ENCODE data around the gene LRIT1.
"Not testable (repeated sequence)": the region's sequence is repeated elsewhere in the genome, so short reads cannot be mapped to it uniquely, and the experiment has no call there.

Gene LRIT1, protein sequence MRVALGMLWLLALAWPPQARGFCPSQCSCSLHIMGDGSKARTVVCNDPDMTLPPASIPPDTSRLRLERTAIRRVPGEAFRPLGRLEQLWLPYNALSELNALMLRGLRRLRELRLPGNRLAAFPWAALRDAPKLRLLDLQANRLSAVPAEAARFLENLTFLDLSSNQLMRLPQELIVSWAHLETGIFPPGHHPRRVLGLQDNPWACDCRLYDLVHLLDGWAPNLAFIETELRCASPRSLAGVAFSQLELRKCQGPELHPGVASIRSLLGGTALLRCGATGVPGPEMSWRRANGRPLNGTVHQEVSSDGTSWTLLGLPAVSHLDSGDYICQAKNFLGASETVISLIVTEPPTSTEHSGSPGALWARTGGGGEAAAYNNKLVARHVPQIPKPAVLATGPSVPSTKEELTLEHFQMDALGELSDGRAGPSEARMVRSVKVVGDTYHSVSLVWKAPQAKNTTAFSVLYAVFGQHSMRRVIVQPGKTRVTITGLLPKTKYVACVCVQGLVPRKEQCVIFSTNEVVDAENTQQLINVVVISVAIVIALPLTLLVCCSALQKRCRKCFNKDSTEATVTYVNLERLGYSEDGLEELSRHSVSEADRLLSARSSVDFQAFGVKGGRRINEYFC

DNA sequence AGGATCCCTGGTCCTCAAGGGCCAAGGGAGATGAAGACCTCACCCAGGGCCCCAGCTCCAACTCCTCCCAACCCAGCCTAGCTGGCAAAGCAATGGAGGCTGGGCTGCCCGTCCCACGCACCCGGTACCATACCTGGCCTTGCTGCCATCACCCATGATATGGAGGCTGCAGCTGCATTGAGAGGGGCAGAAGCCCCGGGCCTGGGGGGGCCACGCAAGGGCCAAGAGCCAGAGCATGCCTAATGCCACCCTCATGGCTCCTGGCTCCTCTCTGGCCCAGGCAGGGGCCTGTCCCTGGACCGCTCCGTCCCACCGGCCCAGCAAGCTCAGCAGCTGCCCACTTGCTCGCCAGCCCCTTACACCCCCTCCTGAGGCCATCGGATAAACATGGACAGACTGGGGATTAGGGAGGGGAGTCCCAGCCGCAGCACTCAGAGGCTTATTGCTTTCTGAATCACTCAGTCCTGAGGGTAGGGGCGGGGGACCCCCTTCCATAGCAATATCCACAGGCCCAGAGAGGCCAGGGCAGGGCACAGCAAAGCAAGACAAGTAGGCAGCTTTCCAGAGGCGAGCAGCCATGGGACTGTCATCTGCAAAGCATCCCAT lies at the start of gene LRIT1:
TSS of gene LRIT1 (minus strand) at position 362 of the 606 bp plus-strand sequence. CDS start at position 255, 107 bp downstream.
- DNase-seq: no peak

DNA sequence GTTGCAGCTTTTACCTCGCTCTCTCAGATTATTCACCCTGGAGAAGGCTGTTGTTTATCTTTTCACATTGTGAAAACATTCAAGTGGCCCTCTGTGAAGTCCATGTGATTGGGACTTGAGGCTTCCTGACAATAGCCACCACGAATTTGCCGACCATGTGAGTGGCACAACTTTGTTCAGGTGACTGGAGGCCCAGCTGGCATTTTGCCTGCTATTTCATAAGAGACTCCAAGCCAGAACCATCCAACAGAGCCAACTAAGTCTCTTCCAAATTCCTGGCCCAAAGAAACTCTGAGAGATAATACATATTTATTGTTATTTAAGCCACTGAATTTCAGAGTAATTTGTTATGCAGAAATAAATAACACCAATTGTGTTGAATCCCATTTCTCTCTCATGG lies 48.9 kb upstream of the LRIT1 start:
- DNase-seq: no peak

DNA sequence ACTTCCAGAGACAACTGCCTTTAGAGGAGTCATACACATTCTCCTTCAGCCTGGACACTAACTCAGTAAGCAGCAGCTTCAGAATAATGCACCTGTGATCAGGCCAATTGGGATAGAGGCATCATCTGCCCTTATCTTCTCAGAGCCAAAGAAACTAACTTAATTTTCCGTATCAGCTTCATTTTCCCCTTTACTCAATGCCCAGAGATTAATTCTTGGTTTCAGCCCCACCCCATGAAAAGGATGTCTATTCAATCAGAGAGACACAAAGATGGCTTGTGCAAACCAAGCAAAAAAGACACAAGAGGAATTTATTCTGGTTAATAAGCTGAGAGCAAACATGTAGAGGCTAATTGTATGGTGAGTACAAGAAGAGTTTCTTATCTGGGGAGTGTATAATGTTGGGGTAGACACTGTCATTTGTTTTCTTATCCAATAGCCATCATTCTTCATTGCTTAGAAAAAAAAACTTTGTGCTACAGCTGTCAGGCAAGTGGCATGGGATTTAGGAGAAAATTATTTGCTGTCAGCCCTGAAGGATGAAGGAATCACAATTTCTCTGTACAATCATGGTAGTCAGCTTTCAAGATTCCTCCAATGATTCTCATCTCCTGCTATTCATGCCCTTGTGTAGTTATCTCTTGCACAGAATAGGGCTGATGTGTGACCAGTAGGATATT lies 48.3 kb upstream of the LRIT1 start:
- no peak for DNase-seq

DNA sequence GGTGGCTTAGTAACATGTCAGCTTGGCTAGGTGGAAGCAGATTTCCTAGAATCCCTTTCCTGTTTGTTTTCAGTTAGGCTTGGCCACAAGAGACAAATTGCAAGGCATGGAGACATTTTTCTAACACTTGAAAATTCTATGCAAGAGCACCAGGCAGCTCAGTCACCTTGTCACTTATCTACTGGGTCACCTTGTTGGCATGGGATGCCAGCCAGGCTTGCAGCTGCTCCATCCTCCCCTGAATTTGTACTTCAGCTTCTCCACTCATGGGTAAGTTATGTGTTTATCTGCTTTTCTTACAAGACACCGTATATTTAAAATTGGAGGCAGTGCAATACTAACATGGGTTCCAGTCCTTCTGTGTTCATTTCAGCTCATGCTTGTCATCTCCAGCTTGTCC lies 46.8 kb upstream of the LRIT1 start:
- DNase-seq: no peak

DNA sequence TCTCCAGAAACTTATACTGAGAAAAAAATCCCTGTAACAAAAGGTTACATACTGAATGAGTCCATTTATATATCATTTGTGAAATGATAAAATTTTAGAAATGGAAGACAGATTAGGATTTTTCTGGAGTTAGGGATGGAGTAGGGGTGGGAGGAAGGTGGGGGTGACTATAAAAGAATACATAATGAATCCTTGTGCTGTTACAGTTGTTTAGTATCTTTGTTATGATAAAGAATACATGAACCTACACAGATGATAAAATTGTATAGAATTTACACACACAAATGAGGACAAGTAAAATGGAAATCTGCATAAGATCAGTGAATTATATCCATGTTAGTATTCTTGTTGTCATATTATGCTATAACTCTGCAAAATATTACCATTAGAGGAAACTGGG lies 45.3 kb upstream of the LRIT1 start:
- DNase-seq: no peak

DNA sequence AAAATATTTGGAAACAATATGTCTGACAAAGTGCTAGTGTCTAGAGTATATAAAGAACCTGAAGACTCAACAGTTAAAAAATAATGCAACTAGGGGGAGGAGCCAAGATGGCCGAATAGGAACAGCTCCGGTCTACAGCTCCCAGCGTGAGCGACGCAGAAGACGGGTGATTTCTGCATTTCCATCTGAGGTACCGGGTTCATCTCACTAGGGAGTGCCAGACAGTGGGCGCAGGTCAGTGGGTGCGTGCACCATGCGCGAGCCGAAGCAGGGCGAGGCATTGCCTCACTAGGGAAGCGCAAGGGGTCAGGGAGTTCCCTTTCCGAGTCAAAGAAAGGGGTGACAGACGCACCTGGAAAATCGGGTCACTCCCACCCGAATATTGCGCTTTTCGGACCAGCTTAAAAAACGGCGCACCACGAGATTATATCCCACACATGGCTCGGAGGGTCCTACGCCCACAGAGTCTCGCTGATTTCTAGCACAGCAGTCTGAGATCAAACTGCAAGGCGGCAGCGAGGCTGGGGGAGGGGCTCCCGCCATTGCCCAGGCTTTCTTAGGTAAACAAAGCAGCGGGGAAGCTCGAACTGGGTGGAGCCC lies 38.6 kb upstream of the LRIT1 start:
- DNase-seq: not testable (repeated sequence)

DNA sequence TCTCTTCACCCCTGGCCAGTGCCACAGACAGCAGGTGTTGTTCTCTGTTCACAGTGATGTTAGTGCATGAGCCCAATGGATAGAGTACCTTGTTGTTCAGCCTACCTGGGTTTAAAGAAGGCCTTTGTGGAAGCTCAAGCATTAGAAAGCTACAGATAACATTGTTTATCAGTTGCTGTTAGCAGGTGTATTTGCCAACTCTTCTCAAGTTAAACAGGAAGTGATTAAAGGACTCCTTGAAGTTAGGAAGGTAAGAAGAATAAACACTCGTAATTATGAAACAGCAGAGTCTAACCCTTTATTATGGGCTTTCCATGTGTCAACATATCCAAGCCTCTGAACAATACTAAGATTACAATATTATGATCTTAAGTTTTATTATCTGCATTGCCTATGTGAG lies 29.4 kb upstream of the LRIT1 start:
- DNase-seq: peak; percentile 55

DNA sequence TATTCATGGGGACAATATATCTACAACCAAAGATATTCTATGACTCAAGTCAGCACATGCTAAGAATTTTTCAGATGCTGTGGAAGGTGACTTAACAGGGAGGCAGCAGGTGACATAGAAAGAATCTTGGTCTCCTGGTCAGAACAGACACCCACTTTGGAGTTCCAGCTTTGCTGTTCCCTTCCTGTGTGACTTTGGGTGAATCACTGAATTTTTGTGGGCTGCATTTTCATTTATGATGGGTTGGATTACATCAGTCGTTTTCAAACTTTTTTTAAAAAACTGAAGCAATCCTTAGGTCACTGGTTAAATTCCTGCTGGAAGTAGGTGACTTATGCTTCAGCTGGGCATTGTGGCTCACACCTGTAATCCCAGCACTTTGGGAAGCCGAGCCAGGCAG lies 28.4 kb upstream of the LRIT1 start:
- DNase-seq: no peak

DNA sequence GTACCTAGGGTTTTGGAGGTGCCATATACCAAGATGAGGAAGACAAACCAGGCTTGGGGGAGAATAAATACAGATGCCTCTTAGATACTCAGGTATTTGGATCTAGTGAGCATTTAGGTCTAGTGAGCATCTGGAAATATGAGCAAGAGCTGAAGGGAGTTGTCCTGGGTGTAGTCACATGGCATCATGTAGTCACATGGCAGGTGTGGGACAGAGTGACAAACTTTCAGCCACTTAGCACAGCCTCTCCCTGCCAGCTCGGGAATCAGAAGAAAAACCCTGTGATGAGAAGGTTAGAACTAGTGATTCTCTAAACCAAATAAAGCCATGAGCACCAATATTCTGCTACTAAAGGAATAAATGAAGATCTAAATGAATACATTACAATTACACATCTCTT lies 27.8 kb upstream of the LRIT1 start:
- no peak for DNase-seq

DNA sequence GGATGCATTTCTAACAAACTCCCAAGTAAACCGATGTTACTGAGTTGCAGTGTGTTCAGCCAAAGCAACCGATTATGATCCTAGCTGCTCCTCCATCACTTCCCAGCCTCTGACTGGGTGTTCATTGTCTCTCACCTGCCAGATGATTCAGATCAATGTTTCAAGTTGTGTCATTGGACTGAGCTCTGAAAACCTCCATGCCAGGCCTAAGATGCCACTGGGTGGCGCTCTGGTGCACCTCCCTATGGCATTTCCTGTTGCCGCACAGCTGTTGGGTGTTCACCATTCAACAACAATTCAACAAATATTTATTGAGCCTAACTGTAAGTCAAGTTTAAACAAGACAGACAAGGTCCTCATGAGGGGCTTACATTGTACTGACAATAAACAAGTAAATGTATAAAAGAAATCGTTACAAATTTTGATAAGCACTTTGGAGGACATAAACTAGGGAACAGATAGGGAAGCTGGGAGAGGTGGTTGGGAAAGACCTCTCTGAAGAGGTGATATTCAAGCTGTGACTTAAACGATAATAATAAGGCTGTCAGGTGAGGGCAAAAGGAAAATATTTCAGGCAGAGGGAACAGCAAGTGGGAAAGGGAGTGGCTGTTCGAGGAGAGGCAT lies 26.3 kb upstream of the LRIT1 start:
- DNase-seq: no peak

DNA sequence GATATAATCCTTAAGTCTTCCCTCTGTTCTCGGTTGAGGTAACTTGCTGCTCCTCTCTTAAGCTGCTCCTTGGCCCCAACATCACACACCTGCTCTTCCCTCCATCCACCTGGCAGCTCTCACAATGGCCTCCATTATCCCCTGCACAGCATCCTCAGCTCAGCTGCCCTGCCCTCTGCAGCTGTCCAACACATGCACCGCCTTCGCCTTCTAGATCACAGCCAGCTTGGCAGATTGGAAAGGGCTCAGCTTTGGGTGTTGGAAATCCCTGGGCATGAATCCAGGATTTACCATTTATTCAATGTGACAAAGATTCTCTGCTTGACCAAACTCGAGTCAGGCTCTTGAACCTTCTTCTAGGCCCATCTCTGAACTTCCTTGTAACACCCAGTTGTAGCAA lies 24.1 kb upstream of the LRIT1 start:
- DNase-seq: peak; percentile 77

DNA sequence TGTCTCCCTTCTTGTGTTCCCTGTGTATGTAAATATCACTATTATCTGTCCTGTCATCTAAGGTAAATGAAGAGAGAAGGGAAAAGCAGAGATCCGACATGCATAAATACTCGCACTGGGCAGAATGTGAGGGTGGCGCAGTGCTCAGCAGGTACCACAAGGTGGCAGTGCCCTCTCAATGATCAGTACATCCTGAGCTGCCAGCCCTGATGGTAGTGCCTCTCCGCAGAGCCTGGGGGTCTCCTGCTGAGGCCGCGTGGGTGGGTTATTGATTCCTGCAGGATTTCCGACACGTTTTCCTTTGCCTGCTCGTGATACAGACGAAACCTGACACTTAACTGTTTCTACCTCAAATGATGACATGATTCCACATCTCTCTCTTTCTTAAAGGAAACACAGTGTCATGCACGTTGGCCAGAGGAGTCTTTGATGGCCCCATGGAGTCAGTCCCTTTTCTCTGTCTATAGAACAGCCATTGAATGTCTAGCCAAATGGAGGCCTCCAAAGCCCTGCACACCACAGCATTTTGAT lies 23.3 kb upstream of the LRIT1 start:
- DNase-seq: peak; percentile 58

DNA sequence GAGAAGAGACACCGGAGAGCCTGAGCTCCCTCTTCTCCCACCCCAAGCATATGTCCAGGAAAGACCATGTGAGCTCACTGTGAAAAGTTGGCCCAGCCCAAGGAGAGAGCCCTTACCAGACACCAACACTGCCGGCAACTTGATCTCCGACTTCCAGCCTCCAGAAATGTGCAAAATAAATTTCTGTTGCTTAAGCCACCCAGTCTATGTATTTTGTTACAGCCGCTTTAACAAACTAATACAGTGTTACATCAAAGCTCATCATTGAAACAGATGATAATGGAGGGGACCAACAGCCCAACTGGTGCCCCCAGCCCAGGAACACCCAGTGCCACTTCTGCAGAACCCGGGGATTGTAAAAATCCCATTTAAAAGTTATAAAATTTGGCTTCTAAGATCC lies 22.4 kb upstream of the LRIT1 start:
- no peak for DNase-seq

DNA sequence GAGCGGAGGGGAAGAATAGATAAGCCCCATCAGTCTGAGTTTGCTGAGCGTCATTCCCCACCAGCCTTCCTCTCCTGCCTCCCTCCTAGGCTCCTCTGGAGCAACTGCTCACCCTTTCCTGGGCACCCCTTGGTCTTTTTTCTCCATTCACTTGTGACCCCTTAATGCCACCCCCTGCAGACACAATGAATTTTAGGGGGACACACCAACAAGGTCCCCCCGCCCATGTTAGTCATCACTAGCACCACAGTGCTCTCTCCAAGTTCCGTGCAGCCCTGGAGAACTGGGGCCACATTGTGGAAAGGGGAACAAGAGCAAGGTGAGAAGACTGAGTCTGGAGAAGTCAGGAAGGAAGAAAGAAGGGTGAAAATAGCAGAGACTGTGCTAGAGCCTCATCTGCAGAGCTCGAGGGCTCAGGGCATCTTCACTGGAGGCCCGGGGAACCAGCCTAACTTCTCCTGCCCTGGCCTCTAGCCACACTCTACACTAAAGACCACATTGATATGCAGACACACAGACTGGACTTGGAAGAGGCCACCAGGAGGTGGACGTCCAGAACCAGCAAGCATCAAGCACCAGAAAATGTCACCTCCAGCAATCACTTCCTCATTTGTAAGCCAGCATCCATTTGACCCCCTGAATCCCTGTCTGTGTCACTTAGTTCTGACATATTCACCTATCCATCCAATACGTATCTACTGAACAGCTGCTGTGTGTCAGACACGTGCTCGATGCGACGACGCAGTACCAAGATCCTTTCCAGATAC lies 21.0 kb upstream of the LRIT1 start:
- no peak for DNase-seq

DNA sequence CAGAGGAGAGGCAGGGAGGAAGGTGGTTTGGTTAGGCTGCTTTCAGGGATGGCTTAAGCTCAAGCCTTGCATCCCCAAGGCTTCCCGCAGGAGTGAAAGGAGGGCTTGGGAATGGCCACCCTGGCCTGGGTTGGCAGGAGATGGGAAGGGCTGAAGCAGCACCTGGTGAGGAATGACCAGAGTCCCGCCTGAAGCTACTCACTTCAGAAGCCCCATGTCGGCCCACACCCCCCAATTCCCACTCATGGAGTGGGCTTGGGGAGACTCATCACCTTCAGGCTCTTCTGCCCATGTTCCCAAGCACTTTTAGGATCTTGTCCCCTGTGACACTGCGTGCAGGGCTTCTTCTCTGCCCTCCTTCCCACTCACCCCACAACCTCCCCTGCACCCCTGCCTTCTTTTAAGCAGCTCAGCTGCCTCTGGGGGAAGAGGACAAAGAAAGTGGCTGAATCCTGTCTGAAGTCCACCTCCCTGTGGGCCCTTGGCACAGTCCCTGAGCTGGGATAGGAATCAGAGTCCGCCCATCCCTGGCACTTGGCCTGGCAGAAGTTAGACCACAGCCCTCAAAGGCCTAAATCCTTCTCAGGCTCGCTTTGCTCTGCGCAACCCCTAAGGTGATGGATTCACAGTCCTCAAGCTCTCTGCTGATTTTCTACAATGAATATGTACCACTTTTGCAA lies 20.0 kb upstream of the LRIT1 start:
- no peak for DNase-seq

DNA sequence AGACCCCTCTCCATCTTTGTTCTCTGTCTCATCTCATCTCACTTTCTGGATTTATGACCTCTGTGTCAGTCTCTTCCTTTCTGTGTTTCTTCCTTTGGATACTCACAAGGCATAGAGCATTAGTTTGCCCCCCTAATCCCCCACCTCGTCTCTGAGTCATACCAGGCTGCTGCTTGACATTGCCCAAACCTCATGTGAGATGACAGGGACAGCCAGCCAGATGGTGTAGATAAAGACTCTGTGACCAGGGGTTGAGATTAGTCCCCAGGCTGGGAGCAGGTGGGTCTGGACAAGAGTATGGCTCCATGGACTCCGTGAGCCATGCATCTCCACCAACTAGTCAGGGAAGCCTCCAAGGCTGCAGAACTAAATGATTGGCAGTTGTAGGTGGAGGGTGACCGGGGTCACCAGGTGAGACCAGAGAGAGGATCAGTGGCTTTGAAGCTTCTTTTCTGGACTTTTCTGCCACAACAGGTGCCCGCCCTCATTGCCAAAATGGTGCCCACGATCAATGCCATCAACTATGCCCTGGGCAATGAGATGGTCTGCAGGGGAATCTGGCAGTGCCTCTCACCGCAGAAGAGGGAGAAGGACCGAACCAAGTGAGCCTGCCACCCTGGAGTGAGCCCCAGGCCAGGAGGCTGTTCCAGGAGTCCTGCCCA lies 16.8 kb upstream of the LRIT1 start:
- DNase-seq: no peak

DNA sequence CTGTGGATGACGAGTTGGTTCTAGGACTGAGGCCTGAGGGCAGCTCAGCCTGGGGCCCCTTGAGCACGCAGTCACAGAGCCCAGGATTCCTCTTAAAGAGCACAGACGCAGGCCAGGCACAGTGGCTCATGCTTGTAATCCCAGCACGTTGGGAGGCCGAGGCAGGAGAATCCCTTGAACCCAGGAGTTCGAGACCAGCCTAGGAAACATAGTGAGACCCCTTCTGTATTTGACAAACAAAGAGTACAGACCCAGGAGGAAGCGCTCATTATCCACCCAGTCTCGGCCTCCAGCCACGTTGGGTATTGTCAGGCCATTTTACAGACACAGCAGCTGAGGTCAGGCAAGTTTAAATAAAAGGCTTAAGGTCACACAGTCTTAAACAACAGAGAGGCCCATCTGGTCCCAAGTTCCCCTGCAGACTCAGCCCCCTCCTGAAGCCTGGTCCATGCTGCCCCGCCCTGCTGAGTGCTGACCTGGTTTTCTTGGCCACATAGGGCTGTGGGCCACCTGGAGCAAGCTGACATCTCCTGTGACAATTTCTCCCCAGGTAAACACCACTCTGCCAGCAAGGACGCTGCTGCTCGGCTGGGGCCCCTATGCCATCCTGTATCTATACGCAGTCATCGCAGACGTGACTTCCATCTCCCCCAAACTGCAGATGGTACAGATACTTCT lies 16.1 kb upstream of the LRIT1 start:
- no peak for DNase-seq

DNA sequence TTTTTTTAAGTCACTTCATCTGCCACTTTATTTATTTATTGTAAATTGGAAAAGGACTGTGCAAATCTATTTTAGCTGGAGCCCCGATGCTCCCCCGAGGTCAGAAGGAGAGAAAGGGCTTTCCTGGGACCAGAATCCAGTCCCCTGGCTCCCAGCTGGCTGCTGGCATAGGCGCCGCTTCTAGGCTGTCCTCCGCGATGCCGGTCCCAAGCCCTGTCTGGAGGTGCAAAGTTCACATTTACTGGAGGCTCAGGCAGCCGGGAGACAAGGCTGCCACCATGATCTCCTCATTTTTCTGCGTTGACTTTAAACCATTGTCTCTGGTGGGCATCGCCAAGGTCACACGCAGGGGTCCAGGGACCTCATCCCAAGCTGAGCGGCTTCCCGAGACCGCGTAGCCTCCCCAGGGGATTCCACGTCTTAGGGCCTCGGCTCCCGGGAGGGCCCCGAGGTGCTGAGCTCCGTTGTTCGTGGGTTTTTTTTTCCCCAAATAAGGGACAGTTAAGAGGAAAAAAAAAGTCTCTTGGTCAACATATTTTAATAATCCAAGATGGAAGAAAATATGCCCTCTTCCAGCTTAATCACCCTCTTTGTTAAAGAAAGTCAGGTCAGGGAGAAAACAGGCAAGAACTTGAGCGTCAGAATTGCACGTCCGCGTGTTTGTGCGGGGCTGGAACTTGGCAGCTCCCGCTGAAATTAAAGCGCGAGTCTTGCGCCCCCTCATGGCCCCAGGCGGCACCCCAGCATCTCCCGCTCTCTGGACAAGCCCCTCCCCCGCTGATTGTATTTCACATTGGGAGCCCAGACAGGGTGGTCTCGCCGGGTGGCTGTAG lies 15.4 kb upstream of the LRIT1 start:
- no peak for DNase-seq

All from NCI-H1105 (cell line).